Measurements from ENCODE around the gene SLC25A1. TPM values are rescaled to one million over a fixed set of nuclear protein-coding genes. Genes with fewer than 3 reads are reported as not detected.
"Not testable (repeated sequence)": the region's sequence is repeated elsewhere in the genome, so short reads cannot be mapped to it uniquely, and the experiment has no call there.

SLC25A1 gene
- total RNA-seq, 4 donors from 2014 or later = 68.5 to 229 (median 185) TPM

- DNase-seq = no peak
- no peaks in the 10 kb centered on the region for H3K9me3 ChIP-seq
- no peaks in the 10 kb centered on the region for H3K36me3 ChIP-seq
- H3K4me1 ChIP-seq = peaks cover 3 to 43% (median 32%) of the 10 kb centered on the region in 4 donors
- no peak for TF ChIP-seq CTCF (IDR thresholded peaks at IDR 0.05)
- TF ChIP-seq POLR2A (IDR thresholded peaks at IDR 0.05) = no peak
- H3K27ac ChIP-seq = no peak overlapping the region
- H3K27me3 ChIP-seq = peaks cover 0 to 25% of the 10 kb centered on the region in 2 donors
- peak overlapping the region in 3 of 4 donors; percentile 26 to 45 (median 33) for H3K4me3 ChIP-seq
Measured at GRCh38 chr22:19169002-19169946, 9.3 kb downstream of the SLC25A1 start.

DNA sequence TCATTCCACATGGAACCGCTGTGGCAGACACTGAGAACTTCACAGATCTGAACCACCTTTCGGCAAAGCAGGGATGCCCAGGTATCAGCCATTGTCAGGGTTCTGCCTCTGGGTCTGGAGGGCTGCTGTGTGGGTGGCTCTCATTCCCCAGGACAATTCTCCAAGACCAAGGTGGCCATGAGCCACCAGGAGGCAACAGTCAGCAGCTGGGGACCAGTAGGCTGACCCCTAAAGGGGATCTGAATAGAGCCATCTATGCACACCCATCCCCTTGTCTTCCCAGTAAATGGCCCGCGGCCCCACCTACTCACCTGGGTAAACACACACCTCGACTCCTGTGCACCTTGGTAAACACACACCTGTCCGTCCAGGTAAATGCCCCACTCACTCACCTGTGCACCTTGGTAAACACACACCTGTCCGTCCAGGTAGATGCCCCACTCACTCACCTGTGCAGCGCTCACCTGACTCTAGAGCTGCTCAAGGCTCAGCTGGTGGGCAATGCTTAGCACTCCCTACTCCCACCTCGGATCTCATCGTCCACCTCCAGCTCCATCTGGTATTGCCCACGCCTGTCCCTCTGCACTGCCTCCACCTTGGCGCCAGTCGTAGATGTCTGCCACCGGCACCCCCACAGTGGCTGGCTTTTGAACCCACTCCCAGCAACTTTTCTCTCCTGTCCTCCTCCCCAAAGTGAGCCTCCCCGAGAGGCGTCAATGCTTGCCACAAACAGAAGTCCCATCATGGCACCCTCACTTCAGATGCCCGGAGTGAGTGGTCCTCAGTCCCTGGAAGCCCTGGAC, 10.2 kb downstream of the SLC25A1 start:
- H3K27me3 ChIP-seq = peaks cover 0 to 25% of the 10 kb centered on the region in 2 donors
- H3K27ac ChIP-seq = no peak overlapping the region
- peaks cover 3 to 33% (median 23%) of the 10 kb centered on the region in 4 donors for H3K4me1 ChIP-seq
- H3K36me3 ChIP-seq = no peaks in the 10 kb centered on the region
- H3K9me3 ChIP-seq = no peaks in the 10 kb centered on the region
- no peak for DNase-seq
- TF ChIP-seq CTCF (IDR thresholded peaks at IDR 0.05) (no peak), POLR2A (IDR thresholded peaks at IDR 0.05) (no peak)
- no peak overlapping the region for H3K4me3 ChIP-seq

DNA sequence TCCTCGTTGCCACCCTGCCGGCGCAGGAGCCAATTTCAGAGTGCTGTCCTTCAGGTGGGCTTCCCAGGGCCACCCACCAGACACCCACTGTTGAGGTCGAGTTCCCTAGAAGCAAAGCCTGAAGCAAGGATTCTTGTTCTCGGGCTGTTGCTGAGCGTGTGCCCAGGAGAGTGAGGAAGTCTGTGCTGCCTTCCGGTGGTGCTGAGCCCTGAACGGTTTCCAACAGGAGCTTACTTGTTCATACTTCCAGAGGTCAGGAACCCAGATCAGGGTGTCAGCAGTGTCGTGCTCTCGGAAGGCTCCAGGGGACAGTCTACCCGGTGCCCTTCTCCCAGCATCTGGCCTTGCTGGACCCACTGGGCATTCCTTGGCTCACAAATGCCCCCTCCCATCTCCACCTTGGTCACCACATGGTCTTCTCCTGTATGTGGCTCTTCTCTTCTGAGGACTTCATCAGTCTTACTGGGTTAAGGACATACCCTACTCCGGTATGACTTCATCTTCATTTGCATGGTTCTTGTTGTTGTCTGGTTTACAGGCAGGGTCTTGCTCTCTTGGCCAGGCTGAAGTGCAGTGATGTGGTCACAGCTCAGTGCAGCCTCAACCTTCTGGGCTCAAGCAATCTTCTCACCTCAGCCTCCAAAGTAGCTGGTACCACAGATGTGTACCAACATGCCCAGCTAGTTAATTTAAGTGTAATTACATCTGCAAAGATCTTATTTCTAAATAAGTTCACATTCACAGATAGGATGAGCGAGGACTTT, 11.2 kb downstream of the SLC25A1 start:
- H3K36me3 ChIP-seq = no peaks in the 10 kb centered on the region
- DNase-seq = no peak
- no peak overlapping the region for H3K4me3 ChIP-seq
- no peak for TF ChIP-seq CTCF (IDR thresholded peaks at IDR 0.05)
- TF ChIP-seq POLR2A (IDR thresholded peaks at IDR 0.05) = no peak
- no peak overlapping the region for H3K27ac ChIP-seq
- no peaks in the 10 kb centered on the region for H3K9me3 ChIP-seq
- peaks cover 0 to 25% of the 10 kb centered on the region in 2 donors for H3K27me3 ChIP-seq
- H3K4me1 ChIP-seq = peaks cover 3 to 23% (median 15%) of the 10 kb centered on the region in 4 donors

DNA sequence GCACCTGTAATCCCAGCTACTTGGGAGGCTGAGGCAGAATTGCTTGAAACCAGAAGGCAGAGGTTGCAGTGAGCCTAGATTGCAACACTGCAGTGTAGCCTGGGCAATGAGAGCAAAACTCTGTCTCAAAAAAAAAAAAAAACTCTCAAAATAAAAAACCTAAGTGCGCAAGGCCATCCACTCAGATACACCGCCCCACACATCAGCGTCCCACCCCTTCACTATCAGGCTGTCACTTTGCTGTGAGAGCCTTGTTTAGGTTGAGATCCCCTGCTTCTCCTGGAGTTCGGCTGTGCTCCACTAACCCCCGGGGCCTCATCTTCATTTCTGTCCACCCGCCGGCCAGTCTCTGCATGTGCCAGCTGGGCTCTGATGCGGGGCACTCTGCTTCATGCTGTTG, 12.1 kb downstream of the SLC25A1 start:
- H3K27ac ChIP-seq = no peak overlapping the region
- no peaks in the 10 kb centered on the region for H3K9me3 ChIP-seq
- no peak for DNase-seq
- no peak overlapping the region for H3K4me3 ChIP-seq
- TF ChIP-seq CTCF (IDR thresholded peaks at IDR 0.05) (no peak), POLR2A (IDR thresholded peaks at IDR 0.05) (no peak)
- H3K4me1 ChIP-seq = peaks cover 3 to 19% (median 10%) of the 10 kb centered on the region in 4 donors
- no peaks in the 10 kb centered on the region for H3K36me3 ChIP-seq
- H3K27me3 ChIP-seq = peaks cover 0 to 25% of the 10 kb centered on the region in 2 donors

DNA sequence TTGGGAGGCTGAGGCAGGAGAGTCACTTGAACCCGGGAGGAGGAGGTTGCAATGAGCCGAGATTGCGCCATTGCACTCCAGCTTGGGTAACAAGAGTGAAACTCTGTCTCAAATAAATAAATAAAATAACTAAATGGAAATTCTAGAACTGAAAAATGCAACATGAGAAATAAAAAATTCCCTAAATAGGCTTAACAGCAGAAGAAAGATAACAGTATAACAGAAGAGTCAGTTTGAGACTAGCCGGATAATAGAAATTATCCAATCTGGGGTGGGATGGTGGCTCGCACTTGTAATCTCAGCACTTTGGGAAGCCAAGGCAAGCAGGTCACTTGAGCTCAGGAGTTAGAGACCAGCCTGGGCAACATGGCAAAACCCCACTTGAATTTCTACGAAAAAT, 14.1 kb downstream of the SLC25A1 start:
- no peak for DNase-seq

DNA sequence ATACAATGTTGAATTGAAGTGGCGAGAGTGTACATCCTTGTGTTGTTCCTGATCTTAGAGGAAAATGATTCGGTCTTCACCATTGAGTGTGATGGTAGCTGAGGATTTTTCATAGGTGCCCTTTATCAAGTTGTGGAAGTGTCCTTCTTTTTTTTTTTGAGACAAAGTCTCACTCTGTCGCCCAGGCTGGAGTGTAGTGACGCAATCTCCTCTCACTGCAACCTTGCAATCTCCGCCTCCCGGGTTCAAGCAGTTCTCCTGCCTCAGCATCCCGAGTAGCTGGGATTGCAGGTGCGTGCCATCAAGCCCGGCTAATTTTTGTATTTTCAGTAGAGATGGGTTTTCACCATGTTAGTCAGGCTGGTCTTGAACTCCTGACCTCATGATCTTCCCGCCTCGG, 19.9 kb downstream of the SLC25A1 start:
- not testable (repeated sequence) for H3K27ac ChIP-seq, H3K36me3 ChIP-seq, H3K27me3 ChIP-seq

More for the DNA sequence above, 14.1 kb downstream of the SLC25A1 start:
- H3K27ac ChIP-seq = no peak overlapping the region
- no peak overlapping the region for H3K4me3 ChIP-seq
- no peaks in the 10 kb centered on the region for H3K36me3 ChIP-seq
- peaks cover 0 to 18% of the 10 kb centered on the region in 2 donors for H3K27me3 ChIP-seq
- peaks cover 0 to 4% (median 2%) of the 10 kb centered on the region in 4 donors for H3K4me1 ChIP-seq
- no peak for TF ChIP-seq POLR2A (IDR thresholded peaks at IDR 0.05)
- TF ChIP-seq CTCF (IDR thresholded peaks at IDR 0.05) = no peak
- no peaks in the 10 kb centered on the region for H3K9me3 ChIP-seq

GRCh38 chr22:19156109-19156508, 22.4 kb downstream of the SLC25A1 start:
- not testable (repeated sequence) for H3K4me3 ChIP-seq, DNase-seq, H3K27ac ChIP-seq, H3K4me1 ChIP-seq, H3K27me3 ChIP-seq, H3K9me3 ChIP-seq, H3K36me3 ChIP-seq

More for the DNA sequence above, 19.9 kb downstream of the SLC25A1 start:
- not testable (repeated sequence) for H3K4me1 ChIP-seq, DNase-seq, H3K4me3 ChIP-seq, H3K9me3 ChIP-seq

Measured in Peyer's patch (tissue), 4 donors.